ENCODE measurements around the gene SLC6A3. TPM values are rescaled to one million over a fixed set of nuclear protein-coding genes. Genes with fewer than 3 reads are reported as not detected.

The SLC6A3 gene
- total RNA-seq (2022; extraction: Qiagen RNA extraction; ENCODE audit: low read depth) = 0.07 to 0.37 TPM (median 0.14 TPM) in 4 of 5 replicates, not detected in the other

DNA sequence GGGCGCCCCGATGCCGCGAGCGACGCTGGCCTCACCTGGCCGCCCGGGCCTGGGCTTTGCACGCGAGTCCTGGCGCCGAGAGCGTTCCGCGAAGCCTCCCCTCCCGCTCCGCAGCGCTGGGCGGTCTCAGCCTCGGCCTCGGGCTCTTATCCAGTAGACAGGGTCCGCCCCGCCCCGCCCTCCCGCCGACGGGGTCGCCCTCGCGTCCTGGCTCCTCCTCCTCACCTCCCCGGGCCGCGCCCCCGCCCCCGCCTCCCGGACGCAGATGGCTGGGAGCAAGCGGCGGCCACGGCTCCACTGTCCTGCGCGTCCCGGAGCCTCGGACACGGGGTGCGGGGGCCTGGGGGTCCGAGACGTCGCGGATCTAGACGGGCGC lies at the start of gene SLC6A3:
TSS of gene SLC6A3 (minus strand) at position 128 of the 376 bp plus-strand sequence. CDS start 2,243 bp downstream, outside the sequence.

DNA sequence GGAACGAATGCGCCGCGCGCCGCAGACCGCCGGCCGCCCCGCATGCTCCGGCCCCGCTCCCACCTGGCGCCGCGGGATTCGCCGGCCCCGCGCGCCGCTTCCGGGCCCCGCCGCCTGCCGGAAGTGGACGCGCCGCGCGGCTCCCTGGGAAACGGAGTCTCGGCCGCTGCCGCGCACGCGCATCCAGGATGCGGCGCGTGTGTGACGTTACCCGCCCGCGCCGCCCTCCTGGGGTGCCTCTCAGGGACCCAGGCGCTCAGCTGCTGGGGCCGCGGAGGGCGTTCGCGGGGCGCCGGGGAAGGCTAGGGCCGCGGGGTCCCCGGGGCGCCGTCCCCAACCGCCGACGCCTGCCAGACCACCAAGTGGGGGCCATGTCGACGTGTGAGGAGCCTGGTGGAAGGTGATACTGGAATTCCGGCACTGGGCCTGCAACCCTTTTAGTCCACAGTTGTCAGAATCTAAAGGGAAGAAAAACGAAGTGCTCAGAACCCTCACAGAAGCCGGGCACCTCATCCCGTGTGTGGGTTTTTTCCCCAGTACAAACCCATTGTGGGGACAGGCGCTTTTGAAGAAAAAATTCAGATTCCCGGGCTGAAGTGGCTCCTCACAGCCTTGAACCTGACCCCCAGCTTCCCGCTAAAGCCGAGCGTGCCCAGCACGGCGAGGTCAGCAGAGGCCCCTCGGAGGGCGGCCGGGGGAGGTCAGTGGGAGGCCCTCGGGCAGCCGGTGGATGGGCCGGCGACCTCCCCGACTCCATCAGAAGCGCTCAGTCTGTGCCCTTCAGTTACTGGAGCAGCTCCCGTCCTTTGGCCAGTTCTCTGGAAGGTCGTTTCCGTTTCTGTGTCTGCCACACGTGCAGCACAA lies 100.0 kb downstream of the SLC6A3 start, which contains the start of gene CLPTM1L:
TSS of gene CLPTM1L (minus strand) at position 125 of the 864 bp plus-strand sequence. CDS start 258 bp downstream, outside the sequence.

Other genes with a start within 250 kb of the SLC6A3 start
- gene SLC6A19, start 243.8 kb downstream of the SLC6A3 start, total RNA-seq (2022; extraction: Qiagen RNA extraction; ENCODE audit: low read depth) = 0.04 TPM in 1 of 5 replicates, not detected in the others
- gene SLC6A18, start 220.1 kb downstream of the SLC6A3 start, total RNA-seq (2022; extraction: Qiagen RNA extraction; ENCODE audit: low read depth) = not detected in 5 replicates
- 1.2 to 3.2 TPM (median 2.6 TPM) in 5 replicates for gene TERT, start 150.4 kb downstream of the SLC6A3 start, total RNA-seq (2022; extraction: Qiagen RNA extraction; ENCODE audit: low read depth)
- gene CLPTM1L, start 100.3 kb downstream of the SLC6A3 start, total RNA-seq (2022; extraction: Qiagen RNA extraction; ENCODE audit: low read depth) = 154 to 173 TPM (median 159 TPM) in 5 replicates
- gene LPCAT1, start 78.5 kb upstream of the SLC6A3 start, total RNA-seq (2022; extraction: Qiagen RNA extraction; ENCODE audit: low read depth) = 140 to 170 TPM (median 162 TPM) in 5 replicates

Data from A549 treated with RU486 at 1 μM for 4 hours (cell line).